Measurements from ENCODE around the gene PSMB11.

DNA sequence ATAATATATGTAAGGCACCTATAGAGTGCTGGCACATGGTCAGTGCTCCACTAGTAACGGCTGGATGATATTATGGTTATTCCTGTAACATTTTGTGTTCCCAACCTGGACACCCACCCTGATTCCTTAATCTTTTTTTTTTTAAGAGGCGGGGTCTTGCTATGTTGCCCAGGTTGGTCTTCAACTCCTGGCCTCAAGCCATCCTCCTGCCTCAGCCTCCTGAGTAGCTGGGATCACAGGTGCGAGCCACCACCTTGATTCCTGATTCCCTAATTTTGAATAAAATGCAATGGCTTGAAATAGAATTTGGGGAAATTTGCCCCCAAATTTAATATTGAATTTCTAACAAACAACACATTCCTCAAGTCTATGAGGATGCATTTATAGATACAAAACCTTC lies 39.4 kb upstream of the PSMB11 start:
- TF ChIP-seq, protein P1, sequence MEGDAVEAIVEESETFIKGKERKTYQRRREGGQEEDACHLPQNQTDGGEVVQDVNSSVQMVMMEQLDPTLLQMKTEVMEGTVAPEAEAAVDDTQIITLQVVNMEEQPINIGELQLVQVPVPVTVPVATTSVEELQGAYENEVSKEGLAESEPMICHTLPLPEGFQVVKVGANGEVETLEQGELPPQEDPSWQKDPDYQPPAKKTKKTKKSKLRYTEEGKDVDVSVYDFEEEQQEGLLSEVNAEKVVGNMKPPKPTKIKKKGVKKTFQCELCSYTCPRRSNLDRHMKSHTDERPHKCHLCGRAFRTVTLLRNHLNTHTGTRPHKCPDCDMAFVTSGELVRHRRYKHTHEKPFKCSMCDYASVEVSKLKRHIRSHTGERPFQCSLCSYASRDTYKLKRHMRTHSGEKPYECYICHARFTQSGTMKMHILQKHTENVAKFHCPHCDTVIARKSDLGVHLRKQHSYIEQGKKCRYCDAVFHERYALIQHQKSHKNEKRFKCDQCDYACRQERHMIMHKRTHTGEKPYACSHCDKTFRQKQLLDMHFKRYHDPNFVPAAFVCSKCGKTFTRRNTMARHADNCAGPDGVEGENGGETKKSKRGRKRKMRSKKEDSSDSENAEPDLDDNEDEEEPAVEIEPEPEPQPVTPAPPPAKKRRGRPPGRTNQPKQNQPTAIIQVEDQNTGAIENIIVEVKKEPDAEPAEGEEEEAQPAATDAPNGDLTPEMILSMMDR (IDR thresholded peaks at IDR 0.05 in 2 of 3, conservative IDR thresholded peaks at IDR 0.05 in 1 of 3; ENCODE audit: control insufficient read depth in 2 of 3, extremely low read depth in 1 of 3, insufficient read depth in 1 of 3, low read depth in 3 of 3, low read length in 3 of 3): no peak
- TF ChIP-seq POLR2A (IDR thresholded peaks at IDR 0.05; ENCODE audit: low read depth, low read length) (no peak), EED (IDR thresholded peaks at IDR 0.05; ENCODE audit: low read depth) (no peak), POLR2AphosphoS5 (IDR thresholded peaks at IDR 0.05; ENCODE audit: low read length) (no peak), SMARCA5 (IDR thresholded peaks at IDR 0.05) (no peak), SIN3A (IDR thresholded peaks at IDR 0.05; ENCODE audit: low read depth, low read length) (no peak), RELA (IDR thresholded peaks at IDR 0.05; ENCODE audit: borderline replicate concordance, partially characterized antibody) (no peak), RCOR1 (conservative IDR thresholded peaks at IDR 0.05; ENCODE audit: low read depth, low read length) (no peak), CBX5 (IDR thresholded peaks at IDR 0.05; ENCODE audit: low read depth) (no peak), GATAD2B (conservative IDR thresholded peaks at IDR 0.05; ENCODE audit: low read depth) (no peak), SUPT20H (IDR thresholded peaks at IDR 0.05; ENCODE audit: borderline replicate concordance, control insufficient read depth, low read depth, low read length) (no peak)
- TF ChIP-seq, protein P2, sequence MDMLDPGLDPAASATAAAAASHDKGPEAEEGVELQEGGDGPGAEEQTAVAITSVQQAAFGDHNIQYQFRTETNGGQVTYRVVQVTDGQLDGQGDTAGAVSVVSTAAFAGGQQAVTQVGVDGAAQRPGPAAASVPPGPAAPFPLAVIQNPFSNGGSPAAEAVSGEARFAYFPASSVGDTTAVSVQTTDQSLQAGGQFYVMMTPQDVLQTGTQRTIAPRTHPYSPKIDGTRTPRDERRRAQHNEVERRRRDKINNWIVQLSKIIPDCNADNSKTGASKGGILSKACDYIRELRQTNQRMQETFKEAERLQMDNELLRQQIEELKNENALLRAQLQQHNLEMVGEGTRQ (IDR thresholded peaks at IDR 0.05; ENCODE audit: borderline replicate concordance, low read depth, low read length): no peak
